NT2/D1 (cell line): ENCODE measurements around the gene MRPS33.

Source experiments
- SUZ12 ChIP-seq: IDR thresholded peaks from 2 replicates; pipeline ENCODE4 v1.6.1; 2011; ENCODE audit not compliant: insufficient read length, insufficient read depth; ENCODE audit errors: extremely low read depth
- YY1 ChIP-seq: IDR thresholded peaks from 2 replicates; pipeline ENCODE4 v1.6.1; 2011; ENCODE audit not compliant: insufficient read length, insufficient read depth

GRCh38 chr7:141012696-141013344 is 1.9 kb downstream of the MRPS33 start:
- no peak for TF ChIP-seq YY1
- no peak for TF ChIP-seq SUZ12
